Upper lobe of left lung (tissue), 4 donors: ENCODE results near the gene DROSHA.

ENCODE experiments used
- CTCF ChIP-seq, 6 experiments: fragments of 450-650 bp in 4 of 6; fragments of 200-600 bp in 2 of 6; sonication (generic) in 2 of 6; IDR thresholded peaks; one replicate each; pipeline ENCODE4 v1.5.1; 2016 to 2019; ENCODE audit warnings: antibody characterized with exemption in 6 of 6
- POLR2AphosphoS5 ChIP-seq, 2 donors: sonication (generic); formaldehyde crosslinking; IDR thresholded peaks; one replicate each; pipeline ENCODE4 v1.5.1; 2017; ENCODE audit warnings: antibody characterized with exemption in 2 of 2

- TF ChIP-seq CTCF (IDR thresholded peaks at IDR 0.05) (no peak), POLR2AphosphoS5 (IDR thresholded peaks at IDR 0.05) (no peak)
Measured at GRCh38 chr5:31443572-31443971, 88.3 kb downstream of the DROSHA start.
